Sigmoid colon (tissue), 4 donors: ENCODE data around the gene RHEB.

Source experiments
- POLR2A ChIP-seq, 2 donors: fragments of 450-650 bp; IDR thresholded peaks; one replicate each; pipeline ENCODE4 v1.6.1; 2016; ENCODE audit warnings: antibody characterized with exemption in 2 of 2, mild to moderate bottlenecking in 2 of 2, moderate library complexity in 2 of 2
- POLR2AphosphoS5 ChIP-seq, 4 donors: sonication (generic); formaldehyde crosslinking; IDR thresholded peaks; one replicate each; pipeline ENCODE4 v1.6.1; 2017; ENCODE audit warnings: antibody characterized with exemption in 4 of 4
- TF ChIP-seq, protein P1 (sequence below), 4 experiments: fragments of 450-650 bp in 3 of 4; fragments of 200-600 bp in 1 of 4; IDR thresholded peaks; one replicate each; pipeline ENCODE4 v1.5.1; 2016 to 2019; ENCODE audit warnings: antibody characterized with exemption in 4 of 4, mild to moderate bottlenecking in 3 of 4, moderate library complexity in 2 of 4

DNA sequence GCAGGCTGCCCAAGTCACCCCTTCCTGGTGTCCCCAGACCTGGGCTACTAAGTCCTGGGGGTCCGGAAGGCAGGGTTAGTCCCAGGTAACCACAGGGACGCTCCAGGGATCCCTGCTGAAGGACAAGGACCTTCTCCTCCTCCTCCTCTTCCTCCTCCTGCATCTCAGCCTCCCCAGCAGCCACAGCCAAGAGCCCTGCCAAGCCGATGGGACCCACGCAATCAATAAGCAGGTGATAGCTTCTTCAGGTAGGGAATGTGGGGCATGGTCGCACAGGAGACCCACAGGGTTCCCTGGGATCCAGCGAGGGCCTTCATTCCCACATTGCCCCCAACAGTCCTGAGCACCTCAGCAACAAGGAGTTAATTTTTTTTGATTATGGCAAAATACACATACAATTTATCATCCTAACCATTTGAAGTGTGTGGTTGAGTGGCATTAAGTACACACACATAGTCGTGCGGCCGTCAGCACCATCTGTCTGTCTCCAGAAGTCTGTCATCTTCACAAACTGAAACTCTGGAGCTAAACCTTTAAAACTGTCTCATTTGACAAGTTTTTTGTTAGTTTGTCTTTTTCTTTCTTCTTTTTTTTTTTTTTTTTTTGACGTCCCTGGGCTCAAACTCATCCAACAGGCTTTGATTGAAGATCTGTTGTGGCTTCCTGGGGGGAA, 91.9 kb downstream of the RHEB start:
- no peak for TF ChIP-seq POLR2AphosphoS5 (IDR thresholded peaks at IDR 0.05)
- TF ChIP-seq, protein P1, sequence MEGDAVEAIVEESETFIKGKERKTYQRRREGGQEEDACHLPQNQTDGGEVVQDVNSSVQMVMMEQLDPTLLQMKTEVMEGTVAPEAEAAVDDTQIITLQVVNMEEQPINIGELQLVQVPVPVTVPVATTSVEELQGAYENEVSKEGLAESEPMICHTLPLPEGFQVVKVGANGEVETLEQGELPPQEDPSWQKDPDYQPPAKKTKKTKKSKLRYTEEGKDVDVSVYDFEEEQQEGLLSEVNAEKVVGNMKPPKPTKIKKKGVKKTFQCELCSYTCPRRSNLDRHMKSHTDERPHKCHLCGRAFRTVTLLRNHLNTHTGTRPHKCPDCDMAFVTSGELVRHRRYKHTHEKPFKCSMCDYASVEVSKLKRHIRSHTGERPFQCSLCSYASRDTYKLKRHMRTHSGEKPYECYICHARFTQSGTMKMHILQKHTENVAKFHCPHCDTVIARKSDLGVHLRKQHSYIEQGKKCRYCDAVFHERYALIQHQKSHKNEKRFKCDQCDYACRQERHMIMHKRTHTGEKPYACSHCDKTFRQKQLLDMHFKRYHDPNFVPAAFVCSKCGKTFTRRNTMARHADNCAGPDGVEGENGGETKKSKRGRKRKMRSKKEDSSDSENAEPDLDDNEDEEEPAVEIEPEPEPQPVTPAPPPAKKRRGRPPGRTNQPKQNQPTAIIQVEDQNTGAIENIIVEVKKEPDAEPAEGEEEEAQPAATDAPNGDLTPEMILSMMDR (IDR thresholded peaks at IDR 0.05) = no peak
- no peak for TF ChIP-seq POLR2A (IDR thresholded peaks at IDR 0.05)
